HG03442 (cell line): ENCODE data around the gene TMEM221.

ENCODE experiments used
- ATAC-seq: cut with Tn5 transposase; IDR thresholded peaks from one replicate; pipeline ENCODE4 v1.9.1; 2021; ENCODE audit warnings: mild to moderate bottlenecking, moderate library complexity; ENCODE audit not compliant: unreplicated experiment

Gene TMEM221

DNA sequence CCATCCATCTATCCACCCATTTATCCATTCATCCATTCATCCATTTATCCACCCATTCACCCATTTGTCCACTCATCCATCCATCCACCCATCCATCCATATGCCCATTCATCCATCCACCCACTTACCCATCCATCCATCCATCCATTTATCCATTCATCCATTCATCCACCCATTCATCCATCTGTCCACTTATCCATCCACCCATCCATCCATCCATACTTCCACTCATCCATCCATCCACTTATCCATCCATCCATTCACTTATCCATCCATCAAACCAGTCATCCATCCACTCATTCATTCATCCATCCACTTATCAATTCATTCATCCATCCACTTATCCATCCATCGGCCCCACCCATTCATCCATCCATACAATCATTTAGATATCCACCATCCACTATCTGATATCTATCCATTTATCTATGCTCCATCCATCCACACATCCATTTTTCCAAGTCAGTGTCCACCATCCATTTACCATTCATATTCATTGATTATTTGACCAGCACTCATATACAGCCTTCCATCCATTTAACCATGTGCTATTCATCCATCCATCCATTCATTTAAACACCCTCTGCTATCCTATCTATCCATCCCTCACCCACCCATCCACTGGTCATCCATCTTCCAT lies 2.8 kb downstream of the TMEM221 start:
- ATAC-seq: no peak

DNA sequence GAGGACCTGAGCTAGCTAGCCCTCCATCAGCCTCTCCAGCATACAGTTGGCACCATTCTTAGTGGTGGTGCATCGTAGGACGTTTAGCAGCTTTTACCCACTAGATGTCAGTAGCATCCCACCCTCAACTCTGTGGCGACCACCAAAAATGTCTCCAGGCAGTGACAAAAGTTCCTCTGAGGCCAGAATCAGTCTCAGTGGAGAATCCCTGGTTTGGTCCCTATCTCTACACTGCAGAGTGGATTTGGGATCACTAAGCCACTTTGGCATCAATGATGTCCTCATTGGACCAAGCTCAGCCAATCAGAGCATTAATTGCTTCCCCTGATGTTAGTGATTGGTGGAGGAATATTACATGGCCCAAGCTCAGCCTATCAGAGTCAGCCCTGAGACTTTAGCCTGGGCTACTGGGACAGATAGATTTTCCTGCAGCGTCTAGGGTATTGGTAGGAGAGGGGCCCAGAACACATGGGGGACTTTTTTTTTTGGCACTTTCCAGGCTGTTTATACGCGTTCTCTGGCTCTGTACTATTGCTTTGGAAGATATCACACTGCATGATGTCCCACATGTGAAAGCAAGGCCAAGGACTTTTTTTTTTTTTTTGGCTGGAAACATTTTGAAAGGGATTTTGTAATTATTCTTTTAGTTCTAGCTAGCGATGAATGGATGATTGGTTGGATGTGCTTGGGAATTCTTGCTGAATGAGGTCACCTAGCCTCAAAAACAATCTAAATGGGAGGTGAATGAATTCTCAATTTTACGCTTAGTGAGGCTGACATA lies 7.0 kb downstream of the TMEM221 start:
- ATAC-seq: no peak

GRCh38 chr19:17436874-17437267 lies 11.6 kb downstream of the TMEM221 start:
- no peak for ATAC-seq

DNA sequence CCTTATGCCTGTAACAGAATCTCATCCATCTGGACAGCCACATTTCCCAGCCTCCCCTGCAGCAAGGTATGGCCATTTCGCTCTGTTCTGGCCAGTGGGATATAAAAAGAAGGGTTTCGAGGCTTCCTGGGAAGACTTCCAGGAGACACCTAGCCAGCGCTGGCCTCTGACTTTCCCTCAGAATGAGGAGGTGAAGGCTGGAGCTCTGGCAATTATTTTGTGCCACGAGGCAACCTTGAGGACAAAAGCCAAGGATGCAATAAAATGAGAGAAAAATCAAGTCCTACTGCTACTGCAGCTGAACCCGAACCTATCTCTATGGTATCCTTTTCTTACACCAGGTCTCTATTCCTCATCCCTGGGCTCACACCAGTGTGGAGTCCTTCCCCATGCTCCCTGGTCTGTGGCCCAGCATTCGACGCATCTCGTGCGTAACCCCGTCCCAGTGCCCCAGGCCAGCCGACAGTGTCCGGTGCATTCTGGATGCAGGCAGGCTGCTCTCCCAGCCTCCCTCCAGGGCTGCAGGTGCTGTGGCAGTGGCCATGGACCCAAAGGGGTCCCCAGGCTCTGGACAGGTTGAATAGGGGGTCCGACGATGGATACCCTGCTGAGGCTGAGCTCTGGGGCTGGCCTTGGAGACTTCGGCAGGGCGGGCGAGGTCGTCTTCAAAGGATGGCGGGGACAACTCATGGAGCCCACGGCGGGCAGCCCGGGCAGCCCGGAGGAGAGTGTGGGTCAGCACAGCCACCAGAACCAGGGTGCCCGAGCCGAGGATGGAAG lies 12.2 kb downstream of the TMEM221 start:
- no peak for ATAC-seq

GRCh38 chr19:17435218-17435617 lies 13.2 kb downstream of the TMEM221 start:
- ATAC-seq: no peak

GRCh38 chr19:17431417-17431816 lies 17.1 kb downstream of the TMEM221 start:
- no peak for ATAC-seq

DNA sequence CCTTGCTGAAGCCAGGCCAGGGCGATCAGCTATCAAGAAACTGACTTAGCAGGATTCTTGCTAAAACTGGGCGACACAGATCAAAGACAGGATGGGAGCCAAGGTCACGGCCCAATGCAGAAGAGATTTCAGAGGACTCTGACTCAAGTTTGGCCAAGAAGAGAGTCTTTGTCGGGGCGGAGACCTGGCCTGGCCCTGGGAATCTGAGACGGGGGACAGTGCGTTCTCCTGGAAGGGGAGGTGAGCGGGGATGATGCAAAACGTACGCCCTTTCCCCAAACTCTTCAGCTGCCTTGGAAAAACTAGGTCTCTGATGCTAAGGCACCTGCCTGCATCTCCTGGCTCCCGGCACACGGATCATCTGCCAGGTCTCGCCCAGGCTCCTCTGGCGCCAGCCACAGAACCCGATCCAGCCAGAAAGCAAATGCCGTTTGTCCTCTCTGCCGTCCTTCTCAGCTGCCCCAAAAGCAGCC lies 18.8 kb downstream of the TMEM221 start:
- no peak for ATAC-seq

DNA sequence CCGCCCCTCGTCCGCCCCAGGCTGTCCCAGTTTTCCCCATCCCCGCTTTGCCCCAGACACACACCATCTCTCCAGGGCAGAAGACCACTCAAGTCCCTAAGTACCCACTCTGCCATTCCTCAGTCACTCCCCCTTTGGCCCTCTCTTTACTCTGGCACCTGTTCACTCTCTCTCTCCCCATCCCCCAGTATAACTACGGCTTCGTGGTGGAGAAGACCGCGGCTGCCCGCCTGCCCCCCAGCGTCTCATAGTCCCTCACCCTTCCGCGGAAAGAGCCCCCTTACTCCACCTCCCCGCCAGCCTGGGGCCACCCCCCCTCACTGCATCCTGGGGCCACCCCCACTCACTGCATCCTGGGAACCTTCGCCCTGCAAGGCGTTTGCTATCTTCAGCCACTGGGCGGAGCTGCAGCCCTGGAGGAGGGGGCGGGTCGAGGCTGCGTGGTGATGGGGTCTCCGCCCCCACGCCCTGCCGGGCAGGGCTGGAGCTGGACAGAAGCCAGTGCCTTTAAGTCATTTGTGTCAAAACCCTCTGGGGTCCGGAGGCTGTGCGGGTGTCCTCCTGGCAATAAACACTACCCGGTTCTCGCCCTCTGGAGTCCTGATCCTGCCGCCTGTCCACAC lies 23.6 kb downstream of the TMEM221 start:
- ATAC-seq: no peak

DNA sequence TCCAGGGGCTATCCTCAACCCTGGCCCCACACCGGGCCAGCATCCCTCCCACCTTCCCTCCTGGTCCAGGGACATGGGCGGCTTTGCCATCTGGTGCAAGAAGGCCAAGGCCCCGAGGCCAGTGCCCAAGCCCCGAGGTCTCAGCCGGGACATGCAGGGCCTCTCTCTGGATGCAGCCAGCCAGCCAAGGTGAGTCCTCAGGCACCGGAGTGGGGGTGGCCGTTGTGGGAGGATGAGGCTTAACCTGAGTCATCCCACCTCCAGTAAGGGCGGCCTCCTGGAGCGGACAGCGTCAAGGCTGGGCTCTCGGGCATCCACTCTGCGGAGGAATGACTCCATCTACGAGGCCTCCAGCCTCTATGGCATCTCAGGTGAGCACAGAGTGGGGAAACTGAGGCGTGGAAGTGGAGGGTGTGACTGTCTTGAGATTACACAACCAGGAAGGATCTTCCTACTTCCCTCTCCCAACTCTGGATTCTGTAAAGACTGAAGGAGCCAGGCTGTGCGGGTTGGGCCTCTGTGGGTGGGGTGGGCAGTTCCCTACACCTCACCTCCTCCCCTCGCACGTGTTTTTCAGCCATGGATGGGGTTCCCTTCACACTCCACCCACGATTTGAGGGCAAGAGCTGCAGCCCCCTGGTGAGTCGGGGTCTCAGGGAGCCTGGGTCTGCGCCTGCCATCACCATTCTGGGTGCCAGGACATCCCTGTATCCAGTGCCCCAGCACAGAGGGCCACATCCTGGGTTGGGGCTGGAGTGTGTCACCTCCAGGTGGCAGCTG lies 24.8 kb downstream of the TMEM221 start:
- no peak for ATAC-seq

- ATAC-seq: no peak
Observed at GRCh38 chr19:17421942-17422341, 26.5 kb downstream of the TMEM221 start.

- ATAC-seq: peak; percentile 21
Observed at GRCh38 chr19:17420475-17420924, 28.0 kb downstream of the TMEM221 start.

DNA sequence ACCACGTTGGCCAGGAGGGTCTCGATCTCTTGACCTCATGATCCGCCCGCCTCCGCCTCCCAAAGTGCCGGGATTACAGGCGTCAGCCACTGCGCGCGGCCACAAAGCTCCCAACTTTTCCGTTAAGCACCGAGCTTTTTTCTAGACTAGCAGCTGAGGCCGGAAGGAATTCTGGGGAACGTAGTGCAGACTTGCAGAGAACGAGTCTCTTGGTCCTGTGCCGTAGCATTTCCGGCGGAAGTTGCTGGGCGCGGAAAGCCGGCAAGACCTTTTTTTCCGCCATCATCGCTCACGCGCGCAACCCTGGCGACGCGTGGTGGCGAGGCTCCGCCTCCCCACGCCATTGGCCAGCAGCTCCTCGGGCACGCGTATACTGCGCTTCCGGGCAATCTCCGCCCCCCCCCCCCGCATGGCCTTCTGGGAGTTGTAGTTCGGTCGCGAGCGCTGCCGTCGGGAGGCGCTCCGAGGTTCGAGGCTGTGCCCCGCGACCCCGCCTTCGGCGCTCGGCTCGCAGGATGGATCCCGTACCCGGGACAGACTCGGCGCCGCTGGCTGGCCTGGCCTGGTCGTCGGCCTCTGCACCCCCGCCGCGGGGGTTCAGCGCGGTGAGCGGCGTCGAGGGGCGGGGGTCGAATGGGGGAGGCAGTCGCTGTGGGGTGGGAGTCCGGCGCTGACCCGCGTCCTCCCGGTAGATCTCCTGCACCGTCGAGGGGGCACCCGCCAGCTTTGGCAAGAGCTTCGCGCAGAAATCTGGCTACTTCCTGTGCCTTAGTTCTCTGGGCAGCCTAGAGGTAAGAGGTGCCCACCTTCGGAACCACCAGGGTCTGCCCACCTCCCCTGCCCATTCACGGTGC lies 28.6 kb downstream of the TMEM221 start, which contains the start of gene MVB12A:
Gene MVB12A, plus strand, starts transcription at position 427 of the 854 bp plus-strand sequence. Its CDS starts 89 bp downstream, at position 516.
- peak; percentile 86 for ATAC-seq

DNA sequence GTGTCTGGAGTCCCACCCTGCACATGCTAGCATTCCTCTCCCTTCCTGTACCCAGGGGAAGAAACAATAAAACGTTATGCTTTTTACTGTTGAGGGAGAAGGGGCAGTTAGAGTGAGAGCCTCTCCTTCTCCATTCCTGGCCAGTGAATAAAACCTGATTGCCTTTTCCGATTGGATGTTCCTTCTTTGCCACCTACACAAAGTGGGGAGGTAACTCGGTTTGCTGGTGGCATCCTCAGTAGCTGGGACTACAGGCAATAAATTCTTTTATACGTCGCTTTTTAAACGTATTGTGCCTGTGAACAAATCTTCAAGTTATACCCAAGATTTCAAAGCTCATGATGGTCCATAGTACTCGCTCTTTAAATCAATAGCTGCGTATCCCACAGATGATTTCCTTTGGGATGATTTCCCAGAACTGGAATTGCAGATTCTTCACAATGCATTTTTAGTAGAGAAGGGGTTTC lies 29.3 kb downstream of the TMEM221 start:
- ATAC-seq: no peak

DNA sequence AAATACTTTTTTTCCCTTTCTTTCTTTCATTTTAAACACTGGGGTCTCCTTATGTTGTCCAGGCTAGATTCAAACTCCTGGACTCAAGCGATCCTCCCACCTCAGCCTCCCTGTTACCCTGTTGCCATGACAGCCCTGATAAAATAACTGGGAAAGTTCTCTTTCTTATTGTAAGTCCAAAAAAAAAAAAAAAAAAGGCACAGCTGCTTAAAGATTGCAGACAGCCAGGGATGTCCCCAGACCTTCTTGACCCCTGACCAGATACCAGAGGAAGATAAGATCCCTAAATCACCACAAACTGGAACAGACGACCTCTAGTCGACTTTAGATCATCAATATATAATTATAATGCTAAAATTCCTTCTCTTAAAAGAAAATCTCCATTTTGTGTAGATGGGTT lies 29.8 kb downstream of the TMEM221 start:
- ATAC-seq: no peak

DNA sequence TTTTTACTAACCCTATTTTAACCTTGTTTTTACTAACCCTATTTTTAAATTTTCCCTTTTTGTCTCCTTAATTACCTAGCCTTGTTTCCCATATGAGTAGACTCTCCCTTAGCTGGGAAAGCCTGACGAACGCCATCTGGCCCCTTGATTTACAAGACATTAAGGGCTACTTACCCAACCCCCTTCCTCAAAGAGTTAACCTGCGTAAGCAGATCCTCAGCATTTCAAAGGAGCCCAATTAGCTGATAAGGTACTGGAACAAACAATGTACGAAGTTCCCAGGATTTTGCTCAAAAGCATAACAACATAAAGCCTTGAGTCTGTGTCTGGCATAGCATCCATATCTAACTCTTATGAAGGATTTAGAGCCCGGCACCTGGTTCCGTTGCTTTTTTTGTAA lies 33.3 kb downstream of the TMEM221 start:
- ATAC-seq: no peak

DNA sequence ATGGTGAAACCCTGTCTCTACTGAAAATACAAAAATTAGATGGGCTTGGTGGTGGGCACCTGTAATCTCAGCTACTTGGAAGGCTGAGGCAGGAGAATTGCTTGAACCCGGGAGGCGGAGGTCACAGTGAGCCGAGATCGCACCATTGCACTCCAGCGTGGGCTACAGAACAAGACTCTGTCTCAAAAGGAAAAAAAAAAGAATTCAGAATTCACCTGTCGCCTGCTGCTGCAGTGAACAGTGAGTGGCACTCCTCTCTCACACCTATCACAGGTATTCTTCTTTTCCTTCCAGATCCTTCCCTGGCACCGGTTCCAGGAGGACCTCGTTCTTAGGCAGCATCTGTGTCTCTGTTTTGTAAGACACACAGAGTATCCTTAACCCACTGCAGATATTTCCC lies 34.4 kb downstream of the TMEM221 start:
- ATAC-seq: no peak

GRCh38 chr19:17411801-17412200 lies 36.7 kb downstream of the TMEM221 start:
- ATAC-seq: no peak

DNA sequence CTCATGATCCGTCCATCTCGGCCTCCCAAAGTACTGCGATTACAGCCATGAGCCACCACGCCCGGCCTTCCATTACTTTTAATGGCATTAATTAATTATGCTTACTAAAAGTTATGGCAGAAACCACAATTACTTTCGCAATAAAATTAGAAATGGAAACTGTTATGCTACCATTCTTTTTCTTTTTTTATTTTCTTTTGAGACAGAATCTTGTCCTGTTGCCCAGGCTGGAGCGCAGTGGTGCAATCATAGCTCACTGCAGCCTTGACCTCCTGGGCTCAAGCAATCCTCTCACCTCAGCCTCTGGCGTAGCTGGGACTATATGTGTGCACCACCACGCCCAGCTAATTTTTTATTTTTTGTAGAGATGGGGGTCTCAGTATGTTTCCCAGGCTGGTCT lies 38.5 kb downstream of the TMEM221 start:
- no peak for ATAC-seq

GRCh38 chr19:17406887-17407196 lies 41.6 kb downstream of the TMEM221 start:
- no peak for ATAC-seq
